HepG2 (cell line): ENCODE data around the gene ILKAP.

Experiments used
- FOSL2 ChIP-seq: sonication (generic); formaldehyde crosslinking; IDR thresholded peaks from 2 replicates; pipeline ENCODE4 v1.4.0; 2020; ENCODE audit warnings: missing genetic modification reagents
- POLR2A ChIP-seq, 2 experiments: IDR thresholded peaks; 2 replicates each; pipeline ENCODE4 v1.6.1; 2011; ENCODE audit warnings: low read depth in 2 of 2, low read length in 2 of 2, mild to moderate bottlenecking in 1 of 2, moderate library complexity in 1 of 2; ENCODE audit not compliant: insufficient read depth in 1 of 2
- ZNF335 ChIP-seq: sonication (generic); formaldehyde crosslinking; IDR thresholded peaks from 2 replicates; pipeline ENCODE4 v1.4.0; 2020; ENCODE audit warnings: missing genetic modification reagents
- TF ChIP-seq, protein P1 (sequence below): sonication (generic); formaldehyde crosslinking; conservative IDR thresholded peaks from 2 replicates; pipeline ENCODE4 v1.8.1; 2023; ENCODE audit warnings: missing genetic modification reagents
- TF ChIP-seq, protein P2 (sequence below): IDR thresholded peaks from 2 replicates; pipeline ENCODE4 v1.6.1; 2018; ENCODE audit warnings: missing genetic modification reagents, mild to moderate bottlenecking, missing compliant biosample characterization
- TF ChIP-seq, protein P3 (sequence below): sonication (generic); formaldehyde crosslinking; IDR thresholded peaks from 2 replicates; pipeline ENCODE4 v1.5.0; 2020; ENCODE audit warnings: mild to moderate bottlenecking, missing genetic modification reagents, moderate library complexity

DNA sequence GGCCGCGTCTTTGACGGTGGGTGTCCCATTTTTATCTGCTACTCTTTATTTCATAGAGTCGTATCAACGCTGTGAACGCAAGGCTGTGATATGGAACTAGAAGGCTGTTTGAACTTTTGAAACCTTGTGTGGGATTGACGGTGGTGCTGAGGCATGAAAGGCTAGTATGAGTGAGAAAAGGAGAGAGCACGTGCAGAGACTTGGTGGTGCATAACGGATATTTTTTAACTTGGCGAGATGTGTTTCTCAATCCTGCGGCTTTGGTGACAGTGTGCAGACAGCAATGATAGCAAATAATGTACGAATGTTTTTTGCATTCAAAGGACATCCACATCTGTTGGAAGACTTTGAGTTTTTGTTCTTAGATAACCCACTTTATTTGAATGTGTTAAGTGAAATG, 30.1 kb upstream of the ILKAP start:
- TF ChIP-seq POLR2A (IDR thresholded peaks at IDR 0.05; ENCODE audit: insufficient read depth in 1 of 2, low read depth in 2 of 2, low read length in 2 of 2) = no peak
- no peak for TF ChIP-seq FOSL2
- TF ChIP-seq, protein P1, sequence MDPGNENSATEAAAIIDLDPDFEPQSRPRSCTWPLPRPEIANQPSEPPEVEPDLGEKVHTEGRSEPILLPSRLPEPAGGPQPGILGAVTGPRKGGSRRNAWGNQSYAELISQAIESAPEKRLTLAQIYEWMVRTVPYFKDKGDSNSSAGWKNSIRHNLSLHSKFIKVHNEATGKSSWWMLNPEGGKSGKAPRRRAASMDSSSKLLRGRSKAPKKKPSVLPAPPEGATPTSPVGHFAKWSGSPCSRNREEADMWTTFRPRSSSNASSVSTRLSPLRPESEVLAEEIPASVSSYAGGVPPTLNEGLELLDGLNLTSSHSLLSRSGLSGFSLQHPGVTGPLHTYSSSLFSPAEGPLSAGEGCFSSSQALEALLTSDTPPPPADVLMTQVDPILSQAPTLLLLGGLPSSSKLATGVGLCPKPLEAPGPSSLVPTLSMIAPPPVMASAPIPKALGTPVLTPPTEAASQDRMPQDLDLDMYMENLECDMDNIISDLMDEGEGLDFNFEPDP (CRISPR knock-in tag) = no peak
- TF ChIP-seq, protein P2, sequence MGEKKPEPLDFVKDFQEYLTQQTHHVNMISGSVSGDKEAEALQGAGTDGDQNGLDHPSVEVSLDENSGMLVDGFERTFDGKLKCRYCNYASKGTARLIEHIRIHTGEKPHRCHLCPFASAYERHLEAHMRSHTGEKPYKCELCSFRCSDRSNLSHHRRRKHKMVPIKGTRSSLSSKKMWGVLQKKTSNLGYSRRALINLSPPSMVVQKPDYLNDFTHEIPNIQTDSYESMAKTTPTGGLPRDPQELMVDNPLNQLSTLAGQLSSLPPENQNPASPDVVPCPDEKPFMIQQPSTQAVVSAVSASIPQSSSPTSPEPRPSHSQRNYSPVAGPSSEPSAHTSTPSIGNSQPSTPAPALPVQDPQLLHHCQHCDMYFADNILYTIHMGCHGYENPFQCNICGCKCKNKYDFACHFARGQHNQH = no peak
- TF ChIP-seq, protein P3, sequence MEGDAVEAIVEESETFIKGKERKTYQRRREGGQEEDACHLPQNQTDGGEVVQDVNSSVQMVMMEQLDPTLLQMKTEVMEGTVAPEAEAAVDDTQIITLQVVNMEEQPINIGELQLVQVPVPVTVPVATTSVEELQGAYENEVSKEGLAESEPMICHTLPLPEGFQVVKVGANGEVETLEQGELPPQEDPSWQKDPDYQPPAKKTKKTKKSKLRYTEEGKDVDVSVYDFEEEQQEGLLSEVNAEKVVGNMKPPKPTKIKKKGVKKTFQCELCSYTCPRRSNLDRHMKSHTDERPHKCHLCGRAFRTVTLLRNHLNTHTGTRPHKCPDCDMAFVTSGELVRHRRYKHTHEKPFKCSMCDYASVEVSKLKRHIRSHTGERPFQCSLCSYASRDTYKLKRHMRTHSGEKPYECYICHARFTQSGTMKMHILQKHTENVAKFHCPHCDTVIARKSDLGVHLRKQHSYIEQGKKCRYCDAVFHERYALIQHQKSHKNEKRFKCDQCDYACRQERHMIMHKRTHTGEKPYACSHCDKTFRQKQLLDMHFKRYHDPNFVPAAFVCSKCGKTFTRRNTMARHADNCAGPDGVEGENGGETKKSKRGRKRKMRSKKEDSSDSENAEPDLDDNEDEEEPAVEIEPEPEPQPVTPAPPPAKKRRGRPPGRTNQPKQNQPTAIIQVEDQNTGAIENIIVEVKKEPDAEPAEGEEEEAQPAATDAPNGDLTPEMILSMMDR (CRISPR knock-in tag) = no peak
- TF ChIP-seq ZNF335 (CRISPR knock-in tag) = no peak
